RWPE1 (cell line): ENCODE data around the gene OR2AP1.

ENCODE experiments used
- CTCF ChIA-PET: fragments of 350-600 bp; sonication (Branson Sonifier 250); formaldehyde crosslinking; extraction: SDS; loops from one replicate; lab custom pipeline; 2021; lab: Yijun Ruan, JAX
- POLR2A ChIA-PET: fragments of 400-600 bp; formaldehyde crosslinking; extraction: SDS; loops from one replicate; lab custom pipeline; 2020; ENCODE audit warnings: antibody characterized with exemption; ENCODE audit not compliant: low non-redundant PET; lab: Yijun Ruan, JAX
- DNase-seq: peaks from one replicate; pipeline ENCODE4 v3.0.0; 2012; ENCODE audit warnings: low spot score
- H3K27ac ChIP-seq: fragments of 450-650 bp; 2 replicates; pipeline ENCODE4 v1.5.1; 2017
- CTCF ChIP-seq: fragments of 450-650 bp; conservative IDR thresholded peaks from 2 replicates; pipeline ENCODE4 v1.5.1; 2017; ENCODE audit warnings: low read depth, mild to moderate bottlenecking

The OR2AP1 gene

GRCh38 chr12:55624056-55624455 is 51.8 kb downstream of the OR2AP1 start:
- peak; percentile 41 for DNase-seq
- TF ChIP-seq CTCF: no peak
- no peak overlapping the region for H3K27ac ChIP-seq
- CTCF ChIA-PET: no interaction called here
- POLR2A ChIA-PET: no interaction called here
